Neural cell (in vitro differentiated cells): ENCODE data around the gene TMEM86A. TPM values are rescaled to one million over a fixed set of nuclear protein-coding genes. Genes with fewer than 3 reads are reported as not detected.

ENCODE experiments used
- H2AFZ ChIP-seq: fragments of 200-600, 300-800 bp; sonication (generic), shearing (Covaris generic); 2 replicates; pipeline ENCODE4 v1.6.0; 2014; ENCODE audit warnings: low read depth, mild to moderate bottlenecking, antibody characterized with exemption, low read length, moderate library complexity
- H3F3A ChIP-seq: fragments of 200-600 bp; shearing (Covaris generic); 2 replicates; pipeline ENCODE4 v1.6.1; 2016; ENCODE audit warnings: mild to moderate bottlenecking, moderate library complexity, mixed read lengths, antibody characterized with exemption, low read length; ENCODE audit not compliant: insufficient read depth, poor library complexity, severe bottlenecking
- H3K27ac ChIP-seq: fragments of 200-600, 300-800 bp; sonication (generic), shearing (Covaris generic); 2 replicates; pipeline ENCODE4 v1.5.1; 2014; ENCODE audit warnings: mild to moderate bottlenecking, low read length, moderate library complexity
- H3K27me3 ChIP-seq: fragments of 300-800, 200-600 bp; sonication (generic), shearing (Covaris generic); 2 replicates; pipeline ENCODE4 v1.6.0; 2014; ENCODE audit warnings: mild to moderate bottlenecking, low read depth, low read length, moderate library complexity; ENCODE audit not compliant: insufficient read depth
- H3K36me3 ChIP-seq: fragments of 300-800, 200-600 bp; sonication (generic), shearing (Covaris generic); 2 replicates; pipeline ENCODE4 v1.5.1; 2014; ENCODE audit warnings: mild to moderate bottlenecking, antibody characterized with exemption, low read length, moderate library complexity; ENCODE audit not compliant: insufficient read depth
- H3K4me2 ChIP-seq: fragments of 300-800, 200-600 bp; sonication (generic), shearing (Covaris generic); 2 replicates; pipeline ENCODE4 v1.6.0; 2014; ENCODE audit warnings: mild to moderate bottlenecking, low read length
- H3K4me3 ChIP-seq: fragments of 300-800, 200-600 bp; sonication (generic), shearing (Covaris generic); 2 replicates; pipeline ENCODE4 v1.5.1; 2014; ENCODE audit warnings: mild to moderate bottlenecking, low read length, moderate library complexity
- H3K79me2 ChIP-seq: fragments of 200-600 bp; shearing (Covaris generic); replicated peaks from 2 replicates; pipeline ENCODE4 v1.6.0; 2014; ENCODE audit warnings: mild to moderate bottlenecking, low read length, moderate library complexity; ENCODE audit not compliant: insufficient read depth
- H3K9ac ChIP-seq: fragments of 300-800, 200-600 bp; sonication (generic), shearing (Covaris generic); 2 replicates; pipeline ENCODE4 v1.6.1; 2016; ENCODE audit warnings: mild to moderate bottlenecking, low read length, mixed read lengths
- H3K9me2 ChIP-seq: fragments of 200-600 bp; shearing (Covaris generic); 2 replicates; pipeline ENCODE4 v1.6.1; 2016; ENCODE audit warnings: mild to moderate bottlenecking, low read length, mixed read lengths; ENCODE audit not compliant: insufficient read depth
- H3K9me3 ChIP-seq: fragments of 200-600, 300-800 bp; sonication (generic), shearing (Covaris generic); 2 replicates; pipeline ENCODE4 v1.6.1; 2016; ENCODE audit warnings: mild to moderate bottlenecking, mixed run types, low read length, moderate library complexity, mixed read lengths
- H4K20me1 ChIP-seq: fragments of 200-600 bp; shearing (Covaris generic); 2 replicates; pipeline ENCODE4 v1.6.1; 2016; ENCODE audit warnings: mild to moderate bottlenecking, mixed run types; ENCODE audit not compliant: insufficient read depth
- CTCF ChIP-seq: fragments of 450-650 bp; IDR thresholded peaks from 2 replicates; pipeline ENCODE4 v1.5.1; 2014; ENCODE audit warnings: antibody characterized with exemption, mild to moderate bottlenecking, moderate library complexity; ENCODE audit not compliant: poor library complexity, severe bottlenecking
- EP300 ChIP-seq: fragments of 450-650 bp; conservative IDR thresholded peaks from 2 replicates; pipeline ENCODE4 v1.6.1; 2014; ENCODE audit warnings: antibody characterized with exemption, mild to moderate bottlenecking, moderate library complexity; ENCODE audit not compliant: poor library complexity, severe bottlenecking
- EZH2 ChIP-seq: fragments of 200-600, 300-800 bp; shearing (Covaris generic), sonication (generic); IDR thresholded peaks from 2 replicates; pipeline ENCODE4 v1.6.1; 2014; ENCODE audit warnings: antibody characterized with exemption, low read length, borderline replicate concordance, mild to moderate bottlenecking; ENCODE audit not compliant: insufficient read depth, poor library complexity, severe bottlenecking
- MXI1 ChIP-seq: fragments of 450-650 bp; conservative IDR thresholded peaks from 2 replicates; pipeline ENCODE4 v1.6.1; 2014; ENCODE audit warnings: antibody characterized with exemption, mild to moderate bottlenecking; ENCODE audit not compliant: poor library complexity, severe bottlenecking
- POLR2AphosphoS5 ChIP-seq: IDR thresholded peaks from 2 replicates; pipeline ENCODE4 v1.6.1; 2012
- RAD21 ChIP-seq: fragments of 450-650 bp; conservative IDR thresholded peaks from 2 replicates; pipeline ENCODE4 v1.6.1; 2014; ENCODE audit warnings: antibody characterized with exemption, mild to moderate bottlenecking, moderate library complexity
- REST ChIP-seq: IDR thresholded peaks from 2 replicates; pipeline ENCODE4 v1.6.1; 2012; ENCODE audit warnings: borderline replicate concordance
- polyA plus RNA-seq: library from polyadenylated mRNA; depleted of rRNA; stranded (reverse); fragments of >200 nt; gene quantifications from 2 replicates; pipeline ENCODE4 v1.2.3, GENCODE V29; 2014

Gene TMEM86A
- polyA plus RNA-seq, 1 donor from 2014 or later = 3.3 TPM

- Histone ChIP-seq H3K4me3 (peak overlapping the region; percentile 85), H3K9me2 (no peaks in the 10 kb centered on the region), H4K20me1 (no peaks in the 10 kb centered on the region), H3K36me3 (no peaks in the 10 kb centered on the region), H3F3A (no peaks in the 10 kb centered on the region), H3K27me3 (no peaks in the 10 kb centered on the region), H2AFZ (no peak overlapping the region), H3K27ac (no peak overlapping the region), H3K9ac (no peak overlapping the region), H3K79me2 (no peaks in the 10 kb centered on the region), H3K4me2 (no peak overlapping the region), H3K9me3 (no peaks in the 10 kb centered on the region)
- TF ChIP-seq RAD21 (no peak), POLR2AphosphoS5 (no peak), MXI1 (no peak), EZH2 (no peak), EP300 (no peak), CTCF (no peak), REST (no peak)
Measured at GRCh38 chr11:18697576-18697975, 1.0 kb upstream of the TMEM86A start.

GRCh38 chr11:18699269-18699596 lies 654 bp downstream of the TMEM86A start:
- peak overlapping the region; percentile 58 for H3K4me2 ChIP-seq
- peak overlapping the region; percentile 56 for H2AFZ ChIP-seq
- H3K36me3 ChIP-seq = no peaks in the 10 kb centered on the region
- no peaks in the 10 kb centered on the region for H3K79me2 ChIP-seq
- H3K4me3 ChIP-seq = peak overlapping the region; percentile 85
- H3K27me3 ChIP-seq = no peaks in the 10 kb centered on the region
- TF ChIP-seq EZH2 (no peak), MXI1 (no peak), POLR2AphosphoS5 (no peak), CTCF (no peak), RAD21 (no peak)
- no peaks in the 10 kb centered on the region for H4K20me1 ChIP-seq
- H3K9me2 ChIP-seq = no peaks in the 10 kb centered on the region
- H3K9ac ChIP-seq = peak overlapping the region; percentile 87
- no peak overlapping the region for H3K27ac ChIP-seq
- H3K9me3 ChIP-seq = no peaks in the 10 kb centered on the region
- no peaks in the 10 kb centered on the region for H3F3A ChIP-seq
